ENCODE measurements around the gene SORCS2.

The SORCS2 gene

DNA sequence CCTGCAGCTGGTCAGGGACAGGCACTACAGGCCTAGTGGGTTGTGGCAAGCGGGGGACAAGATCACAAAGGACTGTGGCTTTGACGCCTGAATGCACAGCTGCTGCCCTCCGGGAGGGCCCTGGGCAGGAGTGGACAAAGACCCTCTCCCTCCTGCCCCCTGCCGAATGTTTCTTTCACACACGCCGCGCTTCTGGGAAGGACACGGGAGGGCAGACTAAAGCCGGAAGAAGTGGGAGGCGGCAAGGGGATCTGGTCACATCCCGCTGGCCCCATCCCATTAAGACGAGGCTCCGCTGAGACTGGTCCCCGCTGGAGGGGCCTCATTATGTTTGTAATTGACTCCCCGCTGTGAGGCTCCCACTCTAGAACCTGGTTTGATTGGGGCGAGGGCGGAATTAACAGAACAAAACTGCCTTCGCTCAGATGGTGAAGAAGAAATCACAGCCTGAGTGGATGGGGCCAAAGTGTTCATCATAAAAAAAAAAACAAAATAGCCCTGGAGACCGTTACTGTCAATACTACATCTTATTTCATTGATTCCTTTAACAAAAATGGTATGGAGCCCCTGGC lies 280.2 kb downstream of the SORCS2 start:
- no peak for DNase-seq (ENCODE audit: low spot score)
- no peak for TF ChIP-seq CTCF (IDR thresholded peaks at IDR 0.05; ENCODE audit: extremely low read depth, missing control alignments)

DNA sequence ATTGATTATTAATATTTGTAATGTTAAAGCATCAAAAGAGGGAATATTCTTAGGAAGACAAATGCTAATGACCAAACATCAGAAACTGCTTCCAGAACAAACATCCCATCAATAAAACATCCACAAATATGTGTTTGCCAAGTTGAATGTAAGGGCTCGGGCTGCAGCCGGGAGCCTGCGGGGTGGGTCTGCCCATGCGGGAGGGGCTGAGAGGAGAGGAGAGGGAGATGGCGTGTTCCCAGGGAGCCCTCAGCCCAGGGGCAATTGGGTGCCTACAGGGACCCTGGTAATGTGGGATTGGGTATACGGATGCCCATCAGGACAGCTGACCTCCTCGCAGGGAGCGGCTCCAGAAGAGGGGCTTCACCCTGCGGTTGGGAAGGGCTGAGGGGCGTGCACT lies 280.7 kb downstream of the SORCS2 start:
- DNase-seq (ENCODE audit: low spot score): no peak
- TF ChIP-seq CTCF (IDR thresholded peaks at IDR 0.05; ENCODE audit: extremely low read depth, missing control alignments): no peak

DNA sequence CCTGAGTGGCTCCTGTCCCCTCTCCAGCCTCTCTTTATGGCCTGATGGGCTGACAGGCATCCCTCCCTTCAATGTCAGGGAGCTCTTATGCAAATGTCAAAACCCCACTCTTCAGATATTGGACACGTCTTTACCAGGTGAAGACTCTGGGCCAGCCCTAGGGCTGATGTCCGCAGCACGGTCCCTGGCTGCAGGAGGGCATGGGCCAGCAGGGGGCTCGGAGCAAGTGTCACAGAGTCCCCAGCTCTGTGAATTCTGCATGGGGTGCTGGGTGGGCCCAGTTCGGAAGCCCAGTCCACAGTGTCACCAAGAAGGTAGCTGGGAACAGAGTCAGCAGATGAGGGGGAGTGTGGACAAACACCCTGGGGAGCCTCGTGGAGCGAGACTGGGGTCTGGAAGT lies 282.0 kb downstream of the SORCS2 start:
- no peak for DNase-seq (ENCODE audit: low spot score)
- no peak for TF ChIP-seq CTCF (IDR thresholded peaks at IDR 0.05; ENCODE audit: extremely low read depth, missing control alignments)

DNA sequence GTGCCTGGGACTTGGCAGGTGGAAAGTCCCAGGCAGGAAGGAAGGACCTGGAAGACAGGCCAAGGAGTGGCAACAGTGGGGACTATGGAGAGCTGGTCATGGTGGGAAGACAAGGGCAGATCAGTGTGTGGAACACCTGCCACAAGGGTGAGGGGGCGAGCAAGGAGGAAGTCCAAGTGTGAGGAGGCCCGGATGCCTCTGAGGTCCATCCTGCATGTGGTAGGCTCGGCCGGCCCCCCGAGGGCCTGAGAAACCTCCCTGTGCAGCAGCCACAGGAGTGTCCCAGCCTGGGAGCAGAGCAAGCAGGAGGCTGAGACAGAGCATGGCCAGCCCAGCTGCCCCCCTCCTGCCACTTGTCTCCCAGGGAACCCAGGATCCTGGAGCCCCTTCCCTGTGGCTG lies 282.9 kb downstream of the SORCS2 start:
- no peak for DNase-seq (ENCODE audit: low spot score)
- TF ChIP-seq CTCF (IDR thresholded peaks at IDR 0.05; ENCODE audit: extremely low read depth, missing control alignments): no peak

DNA sequence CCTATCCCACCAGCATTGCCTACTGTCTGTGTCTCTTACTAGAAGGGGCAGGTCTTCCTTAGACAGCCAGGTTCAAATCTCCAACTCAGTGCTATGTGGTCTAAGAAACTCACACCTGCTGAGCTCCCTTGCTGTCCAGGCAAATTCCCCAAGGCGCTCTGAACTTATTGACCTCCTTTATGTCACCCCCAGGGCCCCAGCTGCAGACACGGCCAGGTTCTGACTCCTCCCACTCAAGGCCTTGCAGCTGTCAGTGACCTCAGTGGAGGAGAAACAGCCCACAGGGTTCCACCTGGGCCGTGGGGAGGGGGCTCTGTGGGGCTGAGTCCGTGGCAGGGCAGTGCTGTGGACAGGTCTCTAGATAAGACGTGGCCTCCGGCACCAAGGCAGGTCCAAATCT lies 284.5 kb downstream of the SORCS2 start:
- TF ChIP-seq CTCF (IDR thresholded peaks at IDR 0.05; ENCODE audit: extremely low read depth, missing control alignments): no peak
- DNase-seq (ENCODE audit: low spot score): no peak

- DNase-seq (ENCODE audit: low spot score): no peak
- TF ChIP-seq CTCF (IDR thresholded peaks at IDR 0.05; ENCODE audit: extremely low read depth, missing control alignments): no peak
These were observed 285.4 kb downstream of the SORCS2 start for GRCh38 chr4:7477695-7478094.

- no peak for TF ChIP-seq CTCF (IDR thresholded peaks at IDR 0.05; ENCODE audit: extremely low read depth, missing control alignments)
These were observed 286.3 kb downstream of the SORCS2 start for GRCh38 chr4:7478665-7479064.

More at GRCh38 chr4:7478665-7479064, 286.3 kb downstream of the SORCS2 start:
- no peak for DNase-seq (ENCODE audit: low spot score)

All from GM20000 (cell line).